ENCODE data around the gene ASPSCR1. TPM values are rescaled to one million over a fixed set of nuclear protein-coding genes. Genes with fewer than 3 reads are reported as not detected.

The ASPSCR1 gene
- total and polyA plus RNA-seq, 2 of the 13 experiments (the other 11 are each of a cell fraction or from before 2014, with no cell fraction given), result 274 to 314 TPM

GRCh38 chr17:82037092-82037888 lies 59.9 kb downstream of the ASPSCR1 start, which contains the start of gene DCXR (continued):
- TF ChIP-seq PRDM15 (CRISPR knock-in tag; IDR thresholded peaks at IDR 0.05) (no peak), ZNF446 (CRISPR knock-in tag; IDR thresholded peaks at IDR 0.05) (peak; percentile 2; the same call in 1 of the 2 replicates), CEBPG (CRISPR knock-in tag; IDR thresholded peaks at IDR 0.05) (peak; percentile 6; the same call in 1 of the 2 replicates), MLLT10 (CRISPR knock-in tag; IDR thresholded peaks at IDR 0.05) (no peak), KAT8 (CRISPR knock-in tag; IDR thresholded peaks at IDR 0.05) (peak; percentile 82), RORA (CRISPR knock-in tag; IDR thresholded peaks at IDR 0.05) (no peak), ZNF775 (CRISPR knock-in tag; IDR thresholded peaks at IDR 0.05; ENCODE audit: borderline replicate concordance) (no peak), HINFP (CRISPR knock-in tag; IDR thresholded peaks at IDR 0.05; ENCODE audit: low read depth) (0 out of 2 replicates have a peak, but pooled peaks have one; percentile 23), ZNF281 (CRISPR knock-in tag; IDR thresholded peaks at IDR 0.05; ENCODE audit: borderline replicate concordance) (peak; percentile 51; the same call in 1 of the 2 replicates), ARHGAP35 (CRISPR knock-in tag; IDR thresholded peaks at IDR 0.05; ENCODE audit: borderline replicate concordance) (peak; percentile 85; the same call in 1 of the 2 replicates), ZNF10 (CRISPR knock-in tag; IDR thresholded peaks at IDR 0.05; ENCODE audit: borderline replicate concordance, low read depth) (no peak), ZBTB43 (CRISPR knock-in tag; conservative IDR thresholded peaks at IDR 0.05) (peak; percentile 16; the same call in 1 of the 2 replicates), RFX5 (IDR thresholded peaks at IDR 0.05; ENCODE audit: low read depth, low read length) (no peak)
- TF ChIP-seq, protein P1, sequence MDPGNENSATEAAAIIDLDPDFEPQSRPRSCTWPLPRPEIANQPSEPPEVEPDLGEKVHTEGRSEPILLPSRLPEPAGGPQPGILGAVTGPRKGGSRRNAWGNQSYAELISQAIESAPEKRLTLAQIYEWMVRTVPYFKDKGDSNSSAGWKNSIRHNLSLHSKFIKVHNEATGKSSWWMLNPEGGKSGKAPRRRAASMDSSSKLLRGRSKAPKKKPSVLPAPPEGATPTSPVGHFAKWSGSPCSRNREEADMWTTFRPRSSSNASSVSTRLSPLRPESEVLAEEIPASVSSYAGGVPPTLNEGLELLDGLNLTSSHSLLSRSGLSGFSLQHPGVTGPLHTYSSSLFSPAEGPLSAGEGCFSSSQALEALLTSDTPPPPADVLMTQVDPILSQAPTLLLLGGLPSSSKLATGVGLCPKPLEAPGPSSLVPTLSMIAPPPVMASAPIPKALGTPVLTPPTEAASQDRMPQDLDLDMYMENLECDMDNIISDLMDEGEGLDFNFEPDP (CRISPR knock-in tag; conservative IDR thresholded peaks at IDR 0.05), result no peak
- TF ChIP-seq, protein P2, sequence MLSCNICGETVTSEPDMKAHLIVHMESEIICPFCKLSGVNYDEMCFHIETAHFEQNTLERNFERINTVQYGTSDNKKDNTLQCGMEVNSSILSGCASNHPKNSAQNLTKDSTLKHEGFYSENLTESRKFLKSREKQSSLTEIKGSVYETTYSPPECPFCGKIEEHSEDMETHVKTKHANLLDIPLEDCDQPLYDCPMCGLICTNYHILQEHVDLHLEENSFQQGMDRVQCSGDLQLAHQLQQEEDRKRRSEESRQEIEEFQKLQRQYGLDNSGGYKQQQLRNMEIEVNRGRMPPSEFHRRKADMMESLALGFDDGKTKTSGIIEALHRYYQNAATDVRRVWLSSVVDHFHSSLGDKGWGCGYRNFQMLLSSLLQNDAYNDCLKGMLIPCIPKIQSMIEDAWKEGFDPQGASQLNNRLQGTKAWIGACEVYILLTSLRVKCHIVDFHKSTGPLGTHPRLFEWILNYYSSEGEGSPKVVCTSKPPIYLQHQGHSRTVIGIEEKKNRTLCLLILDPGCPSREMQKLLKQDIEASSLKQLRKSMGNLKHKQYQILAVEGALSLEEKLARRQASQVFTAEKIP (CRISPR knock-in tag; IDR thresholded peaks at IDR 0.05; ENCODE audit: borderline replicate concordance), result no peak
